Hepatocyte (in vitro differentiated cells): ENCODE data around the gene KIF26B. TPM values are rescaled to one million over a fixed set of nuclear protein-coding genes. Genes with fewer than 3 reads are reported as not detected.

ENCODE experiments used
- DNase-seq: peaks from one replicate; pipeline ENCODE4 v3.0.0-alpha.2; 2016; ENCODE audit warnings: low spot score
- H2AFZ ChIP-seq: fragments of 200-600 bp; sonication (generic); 2 replicates; pipeline ENCODE4 v1.6.0; 2016; ENCODE audit warnings: antibody characterized with exemption, mild to moderate bottlenecking
- H3K27ac ChIP-seq: fragments of 200-600 bp; sonication (generic); 2 replicates; pipeline ENCODE4 v1.5.1; 2016; ENCODE audit warnings: mild to moderate bottlenecking
- H3K27me3 ChIP-seq: fragments of 200-600 bp; sonication (generic); 2 replicates; pipeline ENCODE4 v1.6.1; 2016
- H3K36me3 ChIP-seq: fragments of 200-600 bp; sonication (generic); replicated peaks from 2 replicates; pipeline ENCODE4 v1.5.1; 2016; ENCODE audit warnings: low read depth; ENCODE audit not compliant: insufficient read depth
- H3K4me1 ChIP-seq: fragments of 200-600 bp; sonication (generic); 2 replicates; pipeline ENCODE4 v1.5.1; 2016; ENCODE audit warnings: mild to moderate bottlenecking, moderate library complexity; ENCODE audit not compliant: insufficient read depth
- H3K4me2 ChIP-seq: fragments of 200-600 bp; sonication (generic); 2 replicates; pipeline ENCODE4 v1.6.0; 2016
- H3K4me3 ChIP-seq: fragments of 200-600 bp; sonication (generic); 2 replicates; pipeline ENCODE4 v1.5.1; 2016; ENCODE audit warnings: mild to moderate bottlenecking
- H3K79me2 ChIP-seq: fragments of 200-600 bp; sonication (generic); 2 replicates; pipeline ENCODE4 v1.6.0; 2017; ENCODE audit warnings: mild to moderate bottlenecking
- H3K9me2 ChIP-seq: fragments of 200-600 bp; sonication (generic); replicated peaks from 2 replicates; pipeline ENCODE4 v1.6.0; 2017; ENCODE audit warnings: mild to moderate bottlenecking; ENCODE audit not compliant: insufficient read depth
- H3K9me3 ChIP-seq: fragments of 200-600 bp; sonication (generic); 2 replicates; pipeline ENCODE4 v1.5.1; 2016; ENCODE audit warnings: low read depth, mild to moderate bottlenecking
- H4K20me1 ChIP-seq: fragments of 200-600 bp; sonication (generic); 2 replicates; pipeline ENCODE4 v1.6.0; 2016; ENCODE audit warnings: mild to moderate bottlenecking; ENCODE audit not compliant: insufficient read depth, poor library complexity, severe bottlenecking
- EZH2 ChIP-seq: fragments of 200-600 bp; sonication (generic); IDR thresholded peaks from 2 replicates; pipeline ENCODE4 v1.6.1; 2016; ENCODE audit warnings: antibody characterized with exemption, mild to moderate bottlenecking, borderline replicate concordance
- EZH2phosphoT487 ChIP-seq: fragments of 200-600 bp; sonication (generic); IDR thresholded peaks from one replicate; pipeline ENCODE4 v1.6.1; 2018; ENCODE audit warnings: antibody characterized with exemption, mild to moderate bottlenecking, low read depth, moderate library complexity; ENCODE audit not compliant: unreplicated experiment, severe bottlenecking
- WGBS: methylation state at CpG from one replicate; pipeline ENCODE4 v1.1.6; 2016; ENCODE audit warnings: low lambda C conversion rate; ENCODE audit errors: missing lambda C conversion rate; 5-methylcytosine and 5-hydroxymethylcytosine counted together
- polyA plus RNA-seq: library from polyadenylated mRNA; unstranded; fragments of >200 nt; fragmentation: Nextera tagmentation; extraction: Ambion mirVana; gene quantifications from 2 replicates; pipeline ENCODE4 v1.2.1, GENCODE V29; 2016
- total RNA-seq: library from RNA; depleted of rRNA; stranded (reverse); fragments of >200 nt; gene quantifications from 2 replicates; pipeline ENCODE4 v1.2.3, GENCODE V29; 2014
- TF ChIP-seq, protein P1 (sequence below): fragments of 200-600 bp; sonication (generic); IDR thresholded peaks from 2 replicates; pipeline ENCODE4 v1.5.1; 2016; ENCODE audit warnings: antibody characterized with exemption, mild to moderate bottlenecking; ENCODE audit not compliant: poor library complexity

The KIF26B gene
- total and polyA plus RNA-seq, 2 experiments from 2014 or later: 12.7 to 21.6 TPM

DNA sequence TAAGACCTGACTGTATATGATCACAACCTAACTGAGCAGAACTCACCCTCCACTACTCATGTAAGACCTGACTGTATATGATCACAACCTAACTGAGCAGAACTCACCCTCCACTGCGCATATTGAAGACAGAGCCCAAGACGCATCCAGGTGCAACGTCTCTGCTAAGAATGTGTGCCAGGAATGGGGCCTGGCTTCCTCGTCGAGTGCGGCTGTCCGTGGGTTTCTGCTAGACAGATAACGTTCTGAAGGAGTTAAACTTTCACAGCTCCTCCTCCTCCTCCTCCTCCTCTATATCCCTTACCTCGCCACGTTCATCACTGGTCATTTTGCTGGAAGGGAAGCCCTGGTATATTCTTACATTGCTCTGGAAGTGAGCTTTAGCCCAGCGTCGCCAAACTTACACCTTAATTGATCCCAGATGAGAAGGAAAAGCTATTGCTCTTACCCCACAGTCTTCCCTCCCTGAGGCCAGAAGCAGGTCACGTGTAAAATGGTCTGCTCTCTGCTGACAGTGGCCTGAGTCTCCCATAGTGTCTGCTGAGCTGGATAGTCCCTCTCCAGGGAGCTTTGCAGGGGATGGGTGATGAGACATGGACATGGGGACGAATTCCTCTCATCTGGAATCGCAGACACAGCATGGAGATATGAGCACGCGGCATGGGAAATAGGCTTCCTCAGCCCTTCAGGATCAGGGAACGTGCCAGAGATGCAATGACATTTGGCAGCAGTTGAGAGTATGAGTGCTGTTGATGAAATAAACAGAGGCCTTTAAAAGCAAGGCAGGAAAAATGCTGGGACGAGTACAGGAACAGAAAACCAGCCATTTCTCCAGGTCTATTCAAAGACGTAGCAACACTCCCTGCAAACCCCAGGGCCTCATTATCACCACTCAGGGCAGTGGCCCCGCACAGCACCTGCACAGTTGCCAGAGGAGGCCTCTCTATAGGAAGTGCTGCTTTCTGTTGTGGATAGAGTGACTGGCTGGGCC lies 528.1 kb downstream of the KIF26B start:
- peak overlapping the region; percentile 32 for H3K27ac ChIP-seq
- no peaks in the 10 kb centered on the region for H3K79me2 ChIP-seq
- 50% methylated on average over 21 of the region's 21 CpGs for WGBS
- no peaks in the 10 kb centered on the region for H3K27me3 ChIP-seq
- no peaks in the 10 kb centered on the region for H3K36me3 ChIP-seq
- H3K9me3 ChIP-seq: no peaks in the 10 kb centered on the region
- no peaks in the 10 kb centered on the region for H3K9me2 ChIP-seq
- no peak for TF ChIP-seq EZH2
- TF ChIP-seq, protein P1, sequence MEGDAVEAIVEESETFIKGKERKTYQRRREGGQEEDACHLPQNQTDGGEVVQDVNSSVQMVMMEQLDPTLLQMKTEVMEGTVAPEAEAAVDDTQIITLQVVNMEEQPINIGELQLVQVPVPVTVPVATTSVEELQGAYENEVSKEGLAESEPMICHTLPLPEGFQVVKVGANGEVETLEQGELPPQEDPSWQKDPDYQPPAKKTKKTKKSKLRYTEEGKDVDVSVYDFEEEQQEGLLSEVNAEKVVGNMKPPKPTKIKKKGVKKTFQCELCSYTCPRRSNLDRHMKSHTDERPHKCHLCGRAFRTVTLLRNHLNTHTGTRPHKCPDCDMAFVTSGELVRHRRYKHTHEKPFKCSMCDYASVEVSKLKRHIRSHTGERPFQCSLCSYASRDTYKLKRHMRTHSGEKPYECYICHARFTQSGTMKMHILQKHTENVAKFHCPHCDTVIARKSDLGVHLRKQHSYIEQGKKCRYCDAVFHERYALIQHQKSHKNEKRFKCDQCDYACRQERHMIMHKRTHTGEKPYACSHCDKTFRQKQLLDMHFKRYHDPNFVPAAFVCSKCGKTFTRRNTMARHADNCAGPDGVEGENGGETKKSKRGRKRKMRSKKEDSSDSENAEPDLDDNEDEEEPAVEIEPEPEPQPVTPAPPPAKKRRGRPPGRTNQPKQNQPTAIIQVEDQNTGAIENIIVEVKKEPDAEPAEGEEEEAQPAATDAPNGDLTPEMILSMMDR: no peak
- no peak for TF ChIP-seq EZH2phosphoT487
- no peak for DNase-seq
- peak overlapping the region; percentile 23 for H3K4me2 ChIP-seq
- no peaks in the 10 kb centered on the region for H4K20me1 ChIP-seq
- no peak overlapping the region for H3K4me3 ChIP-seq
- peaks cover 9% of the 10 kb centered on the region for H3K4me1 ChIP-seq
- H2AFZ ChIP-seq: no peak overlapping the region

DNA sequence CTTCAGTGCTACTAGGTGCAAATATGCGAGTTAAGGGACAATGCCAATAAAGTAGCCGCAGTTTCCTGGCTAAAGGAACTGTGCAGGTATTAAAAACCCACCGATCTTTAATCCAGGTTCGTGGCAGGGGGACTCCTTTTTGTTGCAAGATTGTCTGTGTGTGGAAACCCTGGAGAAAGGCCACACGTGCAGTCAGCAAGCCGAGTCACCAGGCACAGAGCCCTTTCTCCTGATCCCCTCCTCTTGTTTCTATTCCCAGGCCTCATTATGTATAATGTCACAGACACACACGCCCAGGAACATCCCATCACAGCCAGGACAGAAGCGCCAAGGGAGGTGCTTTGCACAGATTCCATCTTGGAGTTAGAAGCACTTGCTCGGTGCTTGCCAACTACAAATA lies 528.9 kb downstream of the KIF26B start:
- H3K4me2 ChIP-seq: no peak overlapping the region
- H2AFZ ChIP-seq: no peak overlapping the region
- H3K4me3 ChIP-seq: no peak overlapping the region
- no peaks in the 10 kb centered on the region for H3K79me2 ChIP-seq
- no peak for DNase-seq
- peaks cover 9% of the 10 kb centered on the region for H3K4me1 ChIP-seq
- no peaks in the 10 kb centered on the region for H3K9me3 ChIP-seq
- H3K9me2 ChIP-seq: no peaks in the 10 kb centered on the region
- no peaks in the 10 kb centered on the region for H3K27me3 ChIP-seq
- TF ChIP-seq EZH2: no peak
- TF ChIP-seq EZH2phosphoT487: no peak
- 68% methylated on average over 9 of the region's 9 CpGs for WGBS
- peak overlapping the region; percentile 27 for H3K27ac ChIP-seq
- no peaks in the 10 kb centered on the region for H4K20me1 ChIP-seq
- H3K36me3 ChIP-seq: no peaks in the 10 kb centered on the region

DNA sequence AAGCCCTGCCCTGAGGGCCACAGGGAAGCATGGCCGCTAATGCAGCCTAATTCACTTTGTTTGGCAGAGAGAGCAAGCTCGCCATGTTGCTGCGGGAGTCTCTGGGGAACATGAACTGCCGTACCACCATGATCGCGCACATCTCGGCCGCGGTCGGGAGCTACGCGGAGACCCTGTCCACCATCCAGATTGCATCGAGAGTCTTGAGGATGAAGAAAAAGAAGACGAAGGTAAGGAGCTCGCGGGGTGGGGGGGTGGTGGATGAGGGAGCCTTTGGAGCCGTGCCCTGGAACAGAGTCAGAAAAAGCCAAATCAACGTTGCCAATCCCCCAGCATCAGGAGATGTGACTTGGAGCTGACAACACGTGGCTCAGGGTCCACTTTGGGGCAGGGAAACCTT lies 529.4 kb downstream of the KIF26B start:
- 96% methylated on average over 19 of the region's 19 CpGs for WGBS
- Histone ChIP-seq H4K20me1 (no peaks in the 10 kb centered on the region), H3K27me3 (no peaks in the 10 kb centered on the region), H3K9me2 (no peaks in the 10 kb centered on the region), H3K4me2 (no peak overlapping the region), H3K36me3 (no peaks in the 10 kb centered on the region), H3K79me2 (no peaks in the 10 kb centered on the region), H3K4me1 (peaks cover 9% of the 10 kb centered on the region), H3K9me3 (no peaks in the 10 kb centered on the region), H3K4me3 (no peak overlapping the region), H3K27ac (peak overlapping the region; percentile 27), H2AFZ (no peak overlapping the region)
- no peak for DNase-seq
- no peak for TF ChIP-seq EZH2phosphoT487
- TF ChIP-seq EZH2: no peak
- TF ChIP-seq, protein P1: no peak

- WGBS: 93% methylated on average over 7 of the region's 7 CpGs
- TF ChIP-seq, protein P1: no peak
- no peak for TF ChIP-seq EZH2phosphoT487
- TF ChIP-seq EZH2: no peak
- H3K27me3 ChIP-seq: no peaks in the 10 kb centered on the region
- DNase-seq: no peak
- H3K4me3 ChIP-seq: no peak overlapping the region
- no peaks in the 10 kb centered on the region for H4K20me1 ChIP-seq
- no peaks in the 10 kb centered on the region for H3K79me2 ChIP-seq
- peaks cover 9% of the 10 kb centered on the region for H3K4me1 ChIP-seq
- H2AFZ ChIP-seq: no peak overlapping the region
- no peaks in the 10 kb centered on the region for H3K9me2 ChIP-seq
- H3K4me2 ChIP-seq: no peak overlapping the region
- no peak overlapping the region for H3K27ac ChIP-seq
- no peaks in the 10 kb centered on the region for H3K36me3 ChIP-seq
- H3K9me3 ChIP-seq: no peaks in the 10 kb centered on the region
Measured at GRCh38 chr1:245684571-245684970, 529.8 kb downstream of the KIF26B start.
